Suprapubic skin (tissue), 3 donors: ENCODE results near the gene SOX11.

Experiments
- CTCF ChIP-seq, 2 donors: fragments of 200-600 bp in 1 of 2; fragments of 450-650 bp in 1 of 2; sonication (generic) in 1 of 2; IDR thresholded peaks; one replicate each; pipeline ENCODE4 v1.5.1; 2016 to 2019; ENCODE audit warnings: antibody characterized with exemption in 2 of 2, mild to moderate bottlenecking in 1 of 2, moderate library complexity in 1 of 2
- EP300 ChIP-seq: sonication (generic); formaldehyde crosslinking; IDR thresholded peaks from one replicate; pipeline ENCODE4 v1.6.1; 2017; ENCODE audit warnings: antibody characterized with exemption

- TF ChIP-seq CTCF (IDR thresholded peaks at IDR 0.05) (no peak), EP300 (no peak)
Measured at GRCh38 chr2:5741242-5741641, 49.1 kb downstream of the SOX11 start.
